ENCODE data around the gene MAST3.

- TF ChIP-seq POLR2AphosphoS5 (IDR thresholded peaks at IDR 0.05; ENCODE audit: low read depth, low read length) (no peak), POLR2A (IDR thresholded peaks at IDR 0.05; ENCODE audit: borderline replicate concordance, extremely low read depth, insufficient read depth, insufficient read length) (no peak), CTCF (IDR thresholded peaks at IDR 0.05 in 2 of 3, conservative IDR thresholded peaks at IDR 0.05 in 1 of 3; ENCODE audit: borderline replicate concordance in 1 of 3, insufficient read depth in 1 of 3, low read depth in 2 of 3, low read length in 2 of 3) (no peak), EZH2 (IDR thresholded peaks at IDR 0.05) (no peak), EGR1 (IDR thresholded peaks at IDR 0.05; ENCODE audit: low read depth) (no peak), FOSL1 (IDR thresholded peaks at IDR 0.05; ENCODE audit: low read depth) (no peak), ZBTB33 (IDR thresholded peaks at IDR 0.05; ENCODE audit: extremely low read depth, insufficient replicate concordance, low read length) (no peak), ZFX (IDR thresholded peaks at IDR 0.05) (no peak), REST (IDR thresholded peaks at IDR 0.05; ENCODE audit: low read depth) (no peak), JUND (IDR thresholded peaks at IDR 0.05) (no peak), MAX (IDR thresholded peaks at IDR 0.05) (no peak), ZNF274 (IDR thresholded peaks at IDR 0.05; ENCODE audit: low read depth, low read length) (no peak), CEBPB (IDR thresholded peaks at IDR 0.05; ENCODE audit: low read depth) (no peak)
Observed at GRCh38 chr19:18083929-18084684, 13.5 kb upstream of the MAST3 start.

Measured in HCT116 (cell line).